Measurements from ENCODE around the gene SNX15. TPM values are rescaled to one million over a fixed set of nuclear protein-coding genes. Genes with fewer than 3 reads are reported as not detected.

SNX15 gene
- total RNA-seq, 2 donors from 2014 or later, result 14.2 to 16.4 TPM

DNA sequence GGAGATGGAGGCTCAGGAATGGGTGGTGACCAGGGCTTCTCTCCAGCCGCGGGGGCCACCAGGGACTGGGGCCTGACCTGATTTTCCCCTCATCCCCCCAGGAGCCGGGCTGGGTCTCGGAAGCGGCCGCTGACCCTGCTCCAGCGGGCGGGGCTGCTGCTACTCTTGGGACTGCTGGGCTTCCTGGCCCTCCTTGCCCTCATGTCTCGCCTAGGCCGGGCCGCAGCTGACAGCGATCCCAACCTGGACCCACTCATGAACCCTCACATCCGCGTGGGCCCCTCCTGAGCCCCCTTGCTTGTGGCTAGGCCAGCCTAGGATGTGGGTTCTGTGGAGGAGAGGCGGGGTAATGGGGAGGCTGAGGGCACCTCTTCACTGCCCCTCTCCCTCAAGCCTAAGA is 60.6 kb downstream of the SNX15 start:
- Histone ChIP-seq H3K4me3 (ENCODE audit: low read length) (no peak overlapping the region), H3K4me1 (ENCODE audit: control insufficient read depth, insufficient read depth, low read length) (no peaks in the 10 kb centered on the region), H3K27me3 (ENCODE audit: control insufficient read depth, insufficient read depth, low read length, poor library complexity, severe bottlenecking) (no peaks in the 10 kb centered on the region), H3K9ac (ENCODE audit: extremely low read depth, low read length, poor library complexity, severe bottlenecking) (no peak overlapping the region), H3K36me3 (ENCODE audit: control insufficient read depth, insufficient read depth, low read length) (peaks cover 35% of the 10 kb centered on the region), H3K27ac (ENCODE audit: low read depth, low read length) (no peak overlapping the region), H3K9me3 (ENCODE audit: control insufficient read depth, low read length) (no peaks in the 10 kb centered on the region)
- no peak for DNase-seq
- H3K4me1 Mint-ChIP-seq, result peaks cover 4% of the 10 kb centered on the region
- no peaks in the 10 kb centered on the region for H3K9me3 Mint-ChIP-seq
- H3K27ac Mint-ChIP-seq, result no peak overlapping the region
- H3K27me3 Mint-ChIP-seq (ENCODE audit: insufficient read depth), result no peaks in the 10 kb centered on the region
- no peak overlapping the region for H3K4me3 Mint-ChIP-seq
- WGBS, 2 experiments (ENCODE audit: insufficient coverage in 1 of 2, insufficient read length in 1 of 2), result 97 to 100% methylated on average over 8 to 15 of the region's 15 CpGs
- TF ChIP-seq, protein P1, sequence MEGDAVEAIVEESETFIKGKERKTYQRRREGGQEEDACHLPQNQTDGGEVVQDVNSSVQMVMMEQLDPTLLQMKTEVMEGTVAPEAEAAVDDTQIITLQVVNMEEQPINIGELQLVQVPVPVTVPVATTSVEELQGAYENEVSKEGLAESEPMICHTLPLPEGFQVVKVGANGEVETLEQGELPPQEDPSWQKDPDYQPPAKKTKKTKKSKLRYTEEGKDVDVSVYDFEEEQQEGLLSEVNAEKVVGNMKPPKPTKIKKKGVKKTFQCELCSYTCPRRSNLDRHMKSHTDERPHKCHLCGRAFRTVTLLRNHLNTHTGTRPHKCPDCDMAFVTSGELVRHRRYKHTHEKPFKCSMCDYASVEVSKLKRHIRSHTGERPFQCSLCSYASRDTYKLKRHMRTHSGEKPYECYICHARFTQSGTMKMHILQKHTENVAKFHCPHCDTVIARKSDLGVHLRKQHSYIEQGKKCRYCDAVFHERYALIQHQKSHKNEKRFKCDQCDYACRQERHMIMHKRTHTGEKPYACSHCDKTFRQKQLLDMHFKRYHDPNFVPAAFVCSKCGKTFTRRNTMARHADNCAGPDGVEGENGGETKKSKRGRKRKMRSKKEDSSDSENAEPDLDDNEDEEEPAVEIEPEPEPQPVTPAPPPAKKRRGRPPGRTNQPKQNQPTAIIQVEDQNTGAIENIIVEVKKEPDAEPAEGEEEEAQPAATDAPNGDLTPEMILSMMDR (conservative IDR thresholded peaks at IDR 0.05), result no peak
- peaks cover 38% of the 10 kb centered on the region for H3K36me3 Mint-ChIP-seq (ENCODE audit: low read depth)

DNA sequence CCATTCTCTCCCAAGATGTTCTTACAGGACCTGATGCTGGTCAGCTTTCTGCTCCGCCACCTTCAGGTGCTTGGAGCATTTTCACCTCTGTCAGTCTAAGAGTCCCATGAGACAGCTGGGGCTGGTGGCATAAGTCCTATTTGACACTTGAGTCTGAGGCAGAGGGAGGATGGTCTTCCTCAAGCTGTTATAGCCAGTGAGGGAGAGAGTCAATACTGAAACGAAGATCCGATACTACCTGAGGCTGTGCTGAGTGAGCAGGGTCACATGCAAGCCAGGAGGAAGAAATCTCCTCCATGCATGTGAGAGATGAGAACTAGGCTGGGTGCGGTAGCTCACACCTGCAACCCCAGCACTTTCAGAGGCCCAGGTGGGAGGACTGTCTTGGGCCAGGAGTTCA is 62.4 kb downstream of the SNX15 start:
- TF ChIP-seq, protein P1 (conservative IDR thresholded peaks at IDR 0.05), result peak; percentile 14
- Histone ChIP-seq H3K27ac (ENCODE audit: low read depth, low read length) (no peak overlapping the region), H3K36me3 (ENCODE audit: control insufficient read depth, insufficient read depth, low read length) (peaks cover 35% of the 10 kb centered on the region), H3K4me3 (ENCODE audit: low read length) (no peak overlapping the region), H3K4me1 (ENCODE audit: control insufficient read depth, insufficient read depth, low read length) (no peaks in the 10 kb centered on the region), H3K27me3 (ENCODE audit: control insufficient read depth, insufficient read depth, low read length, poor library complexity, severe bottlenecking) (no peaks in the 10 kb centered on the region), H3K9me3 (ENCODE audit: control insufficient read depth, low read length) (no peaks in the 10 kb centered on the region), H3K9ac (ENCODE audit: extremely low read depth, low read length, poor library complexity, severe bottlenecking) (no peak overlapping the region)
- no peaks in the 10 kb centered on the region for H3K27me3 Mint-ChIP-seq (ENCODE audit: insufficient read depth)
- peak; percentile 33 for DNase-seq
- H3K9me3 Mint-ChIP-seq, result no peaks in the 10 kb centered on the region
- no peak overlapping the region for H3K4me3 Mint-ChIP-seq
- H3K36me3 Mint-ChIP-seq (ENCODE audit: low read depth), result peaks cover 38% of the 10 kb centered on the region
- no peaks in the 10 kb centered on the region for H3K4me1 Mint-ChIP-seq
- 94 to 100% methylated on average over 4 of the region's 4 CpGs for WGBS, 2 experiments (ENCODE audit: insufficient coverage in 1 of 2, insufficient read length in 1 of 2)
- no peak overlapping the region for H3K27ac Mint-ChIP-seq

Small RNA genes within 50 kb of the gene (microRNA-seq; reads per million reads assigned to microRNA genes)
- gene MIR6879 (ENCODE audit: borderline microRNAs expressed), result not detected

Other genes starting within 250 kb of the SNX15 start
- gene SF1, start 248.9 kb upstream of the SNX15 start, total RNA-seq, result 100 to 1,000 TPM; 331 to 399 TPM
- 10 to 100 TPM; 24.7 to 32.4 TPM for gene MAP4K2, start 224.2 kb upstream of the SNX15 start, total RNA-seq
- gene MEN1, start 216.9 kb upstream of the SNX15 start, total RNA-seq, result 10 to 100 TPM; 44.5 to 48.7 TPM
- 10 to 100 TPM; 11.1 to 12.6 TPM for gene CDC42BPG, start 182.8 kb upstream of the SNX15 start, total RNA-seq
- gene EHD1, start 148.8 kb upstream of the SNX15 start, total RNA-seq, result 10 to 100 TPM; 39.7 to 43.8 TPM
- gene ATG2A, start 110.2 kb upstream of the SNX15 start, total RNA-seq, result 10 to 100 TPM; 17.0 to 23.0 TPM
- gene PPP2R5B, start 102.8 kb upstream of the SNX15 start, total RNA-seq, result 1 to 10 TPM; 2.8 to 3.3 TPM
- under 1 TPM in 1 of 2 donors, not detected in 1; 0.77 TPM for gene GPHA2, start 91.5 kb upstream of the SNX15 start, total RNA-seq
- not detected for gene MAJIN, start 55.3 kb upstream of the SNX15 start, total RNA-seq
- under 1 TPM in 1 of 2 donors, not detected in 1; 0.27 TPM for gene BATF2, start 30.5 kb upstream of the SNX15 start, total RNA-seq
- gene ARL2, start 13.3 kb upstream of the SNX15 start, total RNA-seq, result 100 to 1,000 TPM; 127 to 199 TPM
- gene SAC3D1, start 13.8 kb downstream of the SNX15 start, total RNA-seq, result 10 to 100 TPM; 11.4 to 12.0 TPM
- gene NAALADL1, start 31.1 kb downstream of the SNX15 start, total RNA-seq, result 1 to 10 TPM; 2.2 to 4.5 TPM
- 10 to 100 TPM; 48.1 to 82.6 TPM for gene CDCA5, start 56.6 kb downstream of the SNX15 start, total RNA-seq
- 10 to 100 TPM; 35.7 to 46.6 TPM for gene ZFPL1, start 56.8 kb downstream of the SNX15 start, total RNA-seq
- gene VPS51, start 68.8 kb downstream of the SNX15 start, total RNA-seq, result 100 to 1,000 TPM; 107 to 113 TPM
- 100 to 1,000 TPM in 1 of 2 donors, 10 to 100 TPM in 1; 97.9 to 108 TPM for gene TM7SF2, start 84.4 kb downstream of the SNX15 start, total RNA-seq
- gene ZNHIT2, start 90.3 kb downstream of the SNX15 start, total RNA-seq, result 10 to 100 TPM; 11.0 to 11.8 TPM
- 100 to 1,000 TPM; 774 to 802 TPM for gene FAU, start 94.7 kb downstream of the SNX15 start, total RNA-seq
- gene MRPL49, start 94.9 kb downstream of the SNX15 start, total RNA-seq, result 10 to 100 TPM; 53.9 to 56.6 TPM
- 10 to 100 TPM; 30.4 to 39.5 TPM for gene SYVN1, start 107.1 kb downstream of the SNX15 start, total RNA-seq
- gene SPDYC, start 142.8 kb downstream of the SNX15 start, total RNA-seq, result under 1 TPM in 1 of 2 donors, not detected in 1; 0.46 TPM
- gene CAPN1, start 154.5 kb downstream of the SNX15 start, total RNA-seq, result 100 to 1,000 TPM; 183 to 223 TPM
- 10 to 100 TPM; 42.2 to 65.0 TPM for gene POLA2, start 234.5 kb downstream of the SNX15 start, total RNA-seq

Data from endodermal cell (in vitro differentiated cells).